Measurements from ENCODE around the gene SH3PXD2A. TPM values are rescaled to one million over a fixed set of nuclear protein-coding genes. Genes with fewer than 3 reads are reported as not detected.
A peak's percentile ranks its signal among the peaks of the same experiment; 100 is the strongest.

The SH3PXD2A gene
- total and polyA plus RNA-seq, 9 of the 15 experiments (the other 6 are each of a cell fraction or from before 2014, with no cell fraction given) = 0.41 to 9.3 (median 2.5) TPM

- TF ChIP-seq PRDM10 (IDR thresholded peaks at IDR 0.05; ENCODE audit: partially characterized antibody) = no peak
- TF ChIP-seq KAT8 (IDR thresholded peaks at IDR 0.05; ENCODE audit: low read depth) = no peak
- TF ChIP-seq RBM25 (IDR thresholded peaks at IDR 0.05; ENCODE audit: low read depth, low read length, severe bottlenecking) = peak; percentile 74
- TF ChIP-seq CREM (IDR thresholded peaks at IDR 0.05; ENCODE audit: low read depth) = no peak
- TF ChIP-seq ZFP36 (IDR thresholded peaks at IDR 0.05; ENCODE audit: low read depth, low read length, partially characterized antibody) = no peak
- TF ChIP-seq ZBTB34 (CRISPR knock-in tag; IDR thresholded peaks at IDR 0.05) = no peak
Measured at GRCh38 chr10:103832806-103833205, 22.6 kb downstream of the SH3PXD2A start (continued).

Data from K562 (cell line).